Stimulated activated CD8-positive, alpha-beta memory T cell treated with anti-CD3 and anti-CD28 coated beads, Interleukin-15, amount 100 ng/mL, for 1 hour (primary cell): ENCODE data around the gene TUBGCP6.

Experiments used
- DNase-seq: peaks from one replicate; pipeline ENCODE4 v3.0.0-alpha.2; 2020; ENCODE audit warnings: low read depth

Gene TUBGCP6

GRCh38 chr22:50250555-50251476, 6.0 kb upstream of the TUBGCP6 start, which contains the start of gene HDAC10:
Gene HDAC10, minus strand, starts transcription at chr22:50251265. Its CDS starts 233 bp downstream, at chr22:50251032.
- DNase-seq: no peak

- DNase-seq: no peak
Observed at GRCh38 chr22:50250249-50250554, 5.4 kb upstream of the TUBGCP6 start.

- no peak for DNase-seq
Observed at GRCh38 chr22:50249341-50250248, 4.8 kb upstream of the TUBGCP6 start.

- no peak for DNase-seq
Observed at GRCh38 chr22:50248196-50249081, 3.6 kb upstream of the TUBGCP6 start.

GRCh38 chr22:50247748-50248147, 2.9 kb upstream of the TUBGCP6 start:
- DNase-seq: no peak

- DNase-seq: no peak
Observed at GRCh38 chr22:50246242-50247175, 1.7 kb upstream of the TUBGCP6 start.

- no peak for DNase-seq
Observed at GRCh38 chr22:50245214-50246072, 620 bp upstream of the TUBGCP6 start.

GRCh38 chr22:50243685-50244419, 971 bp downstream of the TUBGCP6 start:
- DNase-seq: no peak

GRCh38 chr22:50242406-50242949, 2.3 kb downstream of the TUBGCP6 start:
- DNase-seq: no peak

- no peak for DNase-seq
Observed at GRCh38 chr22:50238755-50239154, 6.1 kb downstream of the TUBGCP6 start.

GRCh38 chr22:50236731-50237409, 8.0 kb downstream of the TUBGCP6 start:
- no peak for DNase-seq

GRCh38 chr22:50233223-50233622, 11.6 kb downstream of the TUBGCP6 start:
- no peak for DNase-seq

- DNase-seq: no peak
Observed at GRCh38 chr22:50232481-50233151, 12.2 kb downstream of the TUBGCP6 start.

GRCh38 chr22:50229370-50229769, 15.5 kb downstream of the TUBGCP6 start:
- DNase-seq: no peak

- DNase-seq: no peak
Observed at GRCh38 chr22:50228366-50228765, 16.5 kb downstream of the TUBGCP6 start.

- DNase-seq: no peak
Observed at GRCh38 chr22:50227579-50228215, 17.1 kb downstream of the TUBGCP6 start.

GRCh38 chr22:50226875-50227165, 18.0 kb downstream of the TUBGCP6 start:
- DNase-seq: no peak
